HFF-Myc (cell line): ENCODE results near the gene URI1.

Experiments
- DNase-seq: peaks from one replicate; pipeline ENCODE4 v3.0.0-alpha.2; 2011; ENCODE audit warnings: low read depth; ENCODE audit errors: extremely low read depth
- H3K4me3 ChIP-seq: replicated peaks from 2 replicates; pipeline ENCODE4 v1.5.1; 2011; ENCODE audit warnings: low read depth, mild to moderate bottlenecking, control low read depth, low read length
- TF ChIP-seq, protein P1 (sequence below): IDR thresholded peaks from 2 replicates; pipeline ENCODE4 v1.5.1; 2012; ENCODE audit warnings: mild to moderate bottlenecking, low read depth, low read length, control low read depth; ENCODE audit errors: missing control alignments

The URI1 gene

GRCh38 chr19:29926801-29927200 lies 15.2 kb upstream of the URI1 start:
- no peak for DNase-seq
- TF ChIP-seq, protein P1, sequence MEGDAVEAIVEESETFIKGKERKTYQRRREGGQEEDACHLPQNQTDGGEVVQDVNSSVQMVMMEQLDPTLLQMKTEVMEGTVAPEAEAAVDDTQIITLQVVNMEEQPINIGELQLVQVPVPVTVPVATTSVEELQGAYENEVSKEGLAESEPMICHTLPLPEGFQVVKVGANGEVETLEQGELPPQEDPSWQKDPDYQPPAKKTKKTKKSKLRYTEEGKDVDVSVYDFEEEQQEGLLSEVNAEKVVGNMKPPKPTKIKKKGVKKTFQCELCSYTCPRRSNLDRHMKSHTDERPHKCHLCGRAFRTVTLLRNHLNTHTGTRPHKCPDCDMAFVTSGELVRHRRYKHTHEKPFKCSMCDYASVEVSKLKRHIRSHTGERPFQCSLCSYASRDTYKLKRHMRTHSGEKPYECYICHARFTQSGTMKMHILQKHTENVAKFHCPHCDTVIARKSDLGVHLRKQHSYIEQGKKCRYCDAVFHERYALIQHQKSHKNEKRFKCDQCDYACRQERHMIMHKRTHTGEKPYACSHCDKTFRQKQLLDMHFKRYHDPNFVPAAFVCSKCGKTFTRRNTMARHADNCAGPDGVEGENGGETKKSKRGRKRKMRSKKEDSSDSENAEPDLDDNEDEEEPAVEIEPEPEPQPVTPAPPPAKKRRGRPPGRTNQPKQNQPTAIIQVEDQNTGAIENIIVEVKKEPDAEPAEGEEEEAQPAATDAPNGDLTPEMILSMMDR: no peak
- no peak overlapping the region for H3K4me3 ChIP-seq

DNA sequence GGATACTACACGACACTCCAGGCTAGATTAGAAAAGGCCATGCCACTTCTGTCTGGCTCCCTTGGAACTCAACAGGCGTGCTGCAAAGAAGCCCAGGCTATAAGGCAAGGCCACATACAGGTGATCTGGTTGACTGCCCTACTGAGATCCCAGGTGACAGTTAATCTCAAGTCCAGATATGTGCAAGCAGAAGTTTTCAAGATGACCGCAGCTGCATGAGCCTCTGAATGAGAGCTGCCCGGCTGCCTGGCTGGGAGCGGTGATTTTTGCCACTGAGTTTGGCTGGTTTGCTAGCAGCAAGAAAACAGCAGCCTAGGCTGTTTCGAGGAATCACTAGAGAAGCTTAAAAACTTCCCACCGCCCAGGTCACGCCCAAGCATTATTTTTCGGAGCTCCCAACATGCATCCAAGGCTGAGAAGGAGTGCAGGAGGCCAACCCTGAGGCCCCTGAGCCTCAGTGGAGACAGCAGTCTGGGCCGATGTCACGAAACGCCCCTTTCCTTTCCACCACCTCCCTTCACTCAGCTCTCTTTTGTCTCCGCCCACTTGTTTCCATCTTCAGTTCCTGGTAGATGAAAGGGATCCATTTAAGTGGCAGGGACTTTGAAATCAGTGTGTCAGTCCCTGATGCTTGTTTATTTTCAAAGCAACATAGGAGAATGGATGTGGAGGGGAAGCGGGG lies 14.0 kb upstream of the URI1 start:
- DNase-seq: no peak
- TF ChIP-seq, protein P1: no peak
- H3K4me3 ChIP-seq: no peak overlapping the region

GRCh38 chr19:29928831-29929230 lies 13.2 kb upstream of the URI1 start:
- TF ChIP-seq, protein P1: no peak
- no peak overlapping the region for H3K4me3 ChIP-seq
- DNase-seq: no peak

DNA sequence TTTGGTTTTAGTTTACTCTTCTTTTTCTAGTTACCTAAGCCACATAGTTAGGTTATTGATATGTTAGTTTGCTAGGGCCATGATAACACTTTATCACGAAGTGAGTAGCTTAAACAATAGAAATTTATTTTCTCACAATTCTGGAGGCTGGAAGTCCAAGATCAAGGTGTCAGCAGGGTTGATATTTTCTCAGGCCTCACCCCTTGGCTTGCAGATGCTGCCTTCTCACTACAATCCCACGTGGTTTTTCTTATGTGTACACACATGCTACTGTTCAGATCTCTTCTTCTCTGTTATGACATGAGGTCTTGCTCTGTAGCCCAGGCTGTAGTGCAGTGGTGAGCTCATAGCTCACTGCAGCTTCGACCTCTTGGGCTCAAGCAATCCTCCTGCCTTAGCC lies 7.8 kb upstream of the URI1 start:
- H3K4me3 ChIP-seq: no peak overlapping the region
- TF ChIP-seq, protein P1: no peak
- DNase-seq: no peak

DNA sequence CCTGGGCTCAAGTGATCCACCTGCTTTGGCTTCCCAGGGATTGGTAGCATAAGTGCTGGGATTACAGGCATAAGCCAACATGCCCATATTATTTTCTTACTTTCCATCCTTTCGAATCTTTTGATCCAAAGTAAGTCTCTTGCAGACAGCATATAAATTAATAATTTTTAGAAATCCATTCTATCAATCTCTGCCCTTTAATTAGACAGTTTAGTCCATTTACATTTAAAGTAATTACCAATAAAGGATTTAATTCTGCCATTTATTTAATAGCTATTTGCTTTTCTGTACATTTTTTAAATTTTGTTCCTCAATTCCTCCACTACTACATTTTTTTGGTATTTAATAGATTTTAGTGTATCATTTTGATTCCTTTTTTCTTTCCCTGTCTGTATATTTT lies 7.3 kb upstream of the URI1 start:
- TF ChIP-seq, protein P1: no peak
- H3K4me3 ChIP-seq: no peak overlapping the region

DNA sequence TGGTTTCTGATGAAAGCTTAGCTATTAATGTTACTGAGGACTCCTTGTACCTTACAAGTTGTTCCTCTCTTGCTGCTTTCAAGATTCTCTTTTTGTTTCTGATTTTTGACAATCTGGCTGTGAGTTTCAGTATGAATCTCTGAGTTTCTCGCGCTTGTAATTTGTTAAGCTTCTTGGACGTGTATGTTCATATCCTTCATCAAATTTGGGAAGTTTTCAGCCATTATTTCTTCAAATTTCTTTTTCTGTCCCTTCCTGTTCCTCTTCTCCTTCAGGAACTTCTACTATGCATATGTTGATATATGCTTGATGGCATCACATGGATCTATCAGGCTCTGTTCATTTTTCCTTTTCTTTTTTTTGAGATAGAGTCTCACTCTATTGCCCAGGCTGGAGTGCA lies 5.6 kb upstream of the URI1 start:
- DNase-seq: no peak
- TF ChIP-seq, protein P1: no peak

More for the DNA sequence above, 7.3 kb upstream of the URI1 start:
- DNase-seq: no peak

GRCh38 chr19:29939628-29940027 lies 2.4 kb upstream of the URI1 start:
- DNase-seq: no peak

More for the DNA sequence above, 5.6 kb upstream of the URI1 start:
- no peak overlapping the region for H3K4me3 ChIP-seq

More at GRCh38 chr19:29939628-29940027, 2.4 kb upstream of the URI1 start:
- TF ChIP-seq, protein P1: no peak
- no peak overlapping the region for H3K4me3 ChIP-seq
